HFFc6 (cell line): Measurements from ENCODE around the gene ZNF385D. TPM values are rescaled to one million over a fixed set of nuclear protein-coding genes. Genes with fewer than 3 reads are reported as not detected.
A peak's percentile ranks its signal among the peaks of the same experiment; 100 is the strongest.
"Not testable (repeated sequence)": the region's sequence is repeated elsewhere in the genome, so short reads cannot be mapped to it uniquely, and the experiment has no call there.

Experiments
- DNase-seq: peaks from one replicate; pipeline ENCODE4 v3.0.0-alpha.2; 2018
- H3K27ac Mint-ChIP-seq: 2 replicates; pipeline ENCODE4 v1.8.0; 2020; ENCODE audit warnings: mild to moderate bottlenecking, mixed read lengths
- H3K27me3 Mint-ChIP-seq: 2 replicates; pipeline ENCODE4 v1.8.0; 2021; ENCODE audit warnings: mild to moderate bottlenecking, moderate library complexity, mixed read lengths; ENCODE audit not compliant: insufficient read depth
- H3K36me3 Mint-ChIP-seq: 2 replicates; pipeline ENCODE4 v1.8.0; 2021; ENCODE audit warnings: low read depth, mixed read lengths
- H3K4me1 Mint-ChIP-seq: 2 replicates; pipeline ENCODE4 v1.8.0; 2020; ENCODE audit warnings: low read depth, mixed read lengths
- H3K4me3 Mint-ChIP-seq: 2 replicates; pipeline ENCODE4 v1.8.0; 2020; ENCODE audit warnings: mild to moderate bottlenecking, moderate library complexity, mixed read lengths
- H3K9me3 Mint-ChIP-seq: 2 replicates; pipeline ENCODE4 v1.8.0; 2020; ENCODE audit warnings: mild to moderate bottlenecking, mixed read lengths
- total RNA-seq, 6 experiments: library from RNA; stranded (reverse); fragmentation: NEBNext Ultra II Directional; extraction: Animal tissue kit (Norgen Biotek cat#: 25700); gene quantifications; 2 replicates in 1 of 6; 3 replicates in 5 of 6; pipeline ENCODE4 v1.2.3, GENCODE V29; 2021
- TF ChIP-seq, protein P1 (sequence below): fragments of 200-600 bp; sonication (generic); IDR thresholded peaks from 2 replicates; pipeline ENCODE4 v1.5.0; 2021; ENCODE audit warnings: antibody characterized with exemption, mild to moderate bottlenecking

The ZNF385D gene
- total RNA-seq, 6 experiments from 2014 or later = 3.0 to 4.8 (median 4.1) TPM

DNA sequence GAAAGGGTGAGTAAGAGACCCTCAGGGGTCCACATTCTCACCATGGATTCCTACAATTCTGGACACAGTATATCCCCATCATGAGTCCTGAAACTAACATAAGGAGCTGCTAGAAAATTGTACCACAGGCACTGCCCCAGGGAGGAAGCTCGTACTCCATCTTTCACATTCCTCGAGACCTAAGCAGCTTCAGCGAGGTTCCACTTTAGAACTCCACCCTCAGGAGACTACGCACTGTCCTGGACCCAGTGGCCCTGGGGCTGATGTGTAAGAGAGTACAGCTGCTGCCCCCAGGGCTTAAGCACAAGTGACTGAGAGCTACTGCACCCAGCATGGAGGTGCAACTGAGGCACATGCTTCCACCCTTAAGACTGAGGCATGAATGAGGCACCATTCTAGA, 352.5 kb downstream of the ZNF385D start:
- Mint-ChIP-seq H3K4me3 (no peak overlapping the region), H3K27ac (no peak overlapping the region), H3K4me1 (peaks cover 16% of the 10 kb centered on the region), H3K36me3 (peaks cover 5% of the 10 kb centered on the region), H3K9me3 (no peaks in the 10 kb centered on the region), H3K27me3 (no peaks in the 10 kb centered on the region)
- no peak for DNase-seq
- TF ChIP-seq, protein P1, sequence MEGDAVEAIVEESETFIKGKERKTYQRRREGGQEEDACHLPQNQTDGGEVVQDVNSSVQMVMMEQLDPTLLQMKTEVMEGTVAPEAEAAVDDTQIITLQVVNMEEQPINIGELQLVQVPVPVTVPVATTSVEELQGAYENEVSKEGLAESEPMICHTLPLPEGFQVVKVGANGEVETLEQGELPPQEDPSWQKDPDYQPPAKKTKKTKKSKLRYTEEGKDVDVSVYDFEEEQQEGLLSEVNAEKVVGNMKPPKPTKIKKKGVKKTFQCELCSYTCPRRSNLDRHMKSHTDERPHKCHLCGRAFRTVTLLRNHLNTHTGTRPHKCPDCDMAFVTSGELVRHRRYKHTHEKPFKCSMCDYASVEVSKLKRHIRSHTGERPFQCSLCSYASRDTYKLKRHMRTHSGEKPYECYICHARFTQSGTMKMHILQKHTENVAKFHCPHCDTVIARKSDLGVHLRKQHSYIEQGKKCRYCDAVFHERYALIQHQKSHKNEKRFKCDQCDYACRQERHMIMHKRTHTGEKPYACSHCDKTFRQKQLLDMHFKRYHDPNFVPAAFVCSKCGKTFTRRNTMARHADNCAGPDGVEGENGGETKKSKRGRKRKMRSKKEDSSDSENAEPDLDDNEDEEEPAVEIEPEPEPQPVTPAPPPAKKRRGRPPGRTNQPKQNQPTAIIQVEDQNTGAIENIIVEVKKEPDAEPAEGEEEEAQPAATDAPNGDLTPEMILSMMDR = no peak

DNA sequence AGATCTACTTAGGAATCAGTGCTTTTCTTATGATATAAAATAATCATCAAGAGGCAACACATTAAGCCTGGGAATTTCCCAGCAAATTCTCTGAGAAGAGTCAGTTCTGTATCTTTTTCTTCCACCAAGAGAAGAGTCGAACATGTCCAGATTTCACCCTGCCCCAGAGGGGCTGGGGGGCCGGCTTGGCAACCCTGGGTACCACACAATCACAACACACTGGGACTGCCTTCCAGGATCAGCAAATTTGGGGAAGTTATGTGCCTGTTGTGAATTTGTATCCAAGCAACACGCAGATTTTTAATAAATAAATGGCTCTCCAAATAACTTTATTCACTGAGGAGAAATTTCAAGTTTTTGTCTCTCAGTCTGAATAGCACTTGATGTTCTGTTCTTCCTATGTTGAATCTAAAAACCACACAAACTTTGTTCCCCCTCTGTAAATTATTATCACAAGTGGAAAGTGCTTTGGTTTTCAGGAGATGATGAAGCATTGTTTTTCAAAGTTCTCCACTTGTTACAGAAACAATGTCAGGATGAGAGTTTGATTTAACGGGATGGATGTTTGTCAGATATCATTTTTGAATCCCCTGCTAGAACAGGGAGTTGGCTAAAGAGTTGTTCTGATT, 357.2 kb downstream of the ZNF385D start:
- Mint-ChIP-seq H3K27me3 (no peaks in the 10 kb centered on the region), H3K27ac (peak overlapping the region; percentile 75), H3K36me3 (peaks cover 15% of the 10 kb centered on the region), H3K9me3 (peaks cover 3% of the 10 kb centered on the region; the same call in 1 of the 2 replicates), H3K4me3 (peak overlapping the region; percentile 2), H3K4me1 (peaks cover 58% of the 10 kb centered on the region)
- DNase-seq = no peak
- TF ChIP-seq, protein P1 = no peak

DNA sequence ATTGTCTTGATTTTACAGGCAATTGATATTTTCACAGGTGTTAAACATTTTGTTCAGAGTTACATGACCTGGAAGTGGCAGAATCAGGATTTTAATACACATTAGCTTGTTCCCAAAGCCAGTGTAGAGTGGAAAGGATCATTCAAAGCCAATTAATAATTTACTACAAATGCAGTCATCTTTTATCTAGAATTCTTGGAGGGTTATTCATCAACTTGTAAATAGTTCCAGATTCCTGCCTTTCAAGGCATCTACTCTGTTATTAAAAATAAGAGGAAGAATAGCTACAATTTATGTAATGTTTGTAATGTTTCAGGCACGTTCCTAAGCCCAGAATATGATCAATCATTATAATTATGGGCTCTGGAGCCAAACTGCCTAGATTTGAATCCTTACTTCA, 358.5 kb downstream of the ZNF385D start:
- TF ChIP-seq, protein P1 = no peak
- Mint-ChIP-seq H3K27me3 (no peaks in the 10 kb centered on the region), H3K27ac (peak overlapping the region; percentile 75), H3K36me3 (peaks cover 27% of the 10 kb centered on the region), H3K4me1 (peaks cover 67% of the 10 kb centered on the region), H3K9me3 (peaks cover 16% of the 10 kb centered on the region), H3K4me3 (peak overlapping the region; percentile 26; the same call in 1 of the 2 replicates)
- peak; percentile 50 for DNase-seq

DNA sequence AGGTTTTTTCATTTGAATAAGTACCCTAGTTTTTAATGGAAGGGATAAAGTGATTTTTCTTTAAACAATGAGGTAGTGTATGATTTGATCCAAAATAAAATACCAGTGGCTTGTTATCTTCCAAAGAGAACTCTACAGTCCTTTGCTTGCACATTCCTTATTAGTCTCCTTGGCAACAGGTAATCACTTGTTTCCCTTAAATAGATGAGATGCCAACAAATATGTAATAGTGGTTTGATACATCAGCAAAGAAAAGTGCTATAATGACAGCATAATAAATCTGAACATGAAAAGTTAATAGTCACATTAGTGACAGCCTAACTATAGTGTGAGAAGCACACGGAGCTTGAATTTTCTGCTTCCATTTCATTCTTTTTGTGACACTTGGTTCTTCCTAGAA, 360.2 kb downstream of the ZNF385D start:
- peak; percentile 70 for DNase-seq
- no peak overlapping the region for H3K4me3 Mint-ChIP-seq
- H3K27ac Mint-ChIP-seq = peak overlapping the region; percentile 89
- H3K9me3 Mint-ChIP-seq = peaks cover 28% of the 10 kb centered on the region
- H3K4me1 Mint-ChIP-seq = peaks cover 67% of the 10 kb centered on the region
- TF ChIP-seq, protein P1 = no peak
- peaks cover 38% of the 10 kb centered on the region for H3K36me3 Mint-ChIP-seq
- no peaks in the 10 kb centered on the region for H3K27me3 Mint-ChIP-seq

GRCh38 chr3:21390136-21390535, 360.9 kb downstream of the ZNF385D start:
- TF ChIP-seq, protein P1 = no peak
- DNase-seq = peak; percentile 98
- Mint-ChIP-seq H3K27ac (peak overlapping the region; percentile 99), H3K36me3 (peaks cover 46% of the 10 kb centered on the region), H3K4me3 (peak overlapping the region; percentile 62; the same call in 1 of the 2 replicates), H3K27me3 (no peaks in the 10 kb centered on the region), H3K4me1 (peaks cover 67% of the 10 kb centered on the region), H3K9me3 (peaks cover 29% of the 10 kb centered on the region)

GRCh38 chr3:21387142-21387826, 363.7 kb downstream of the ZNF385D start:
- peaks cover 40% of the 10 kb centered on the region for H3K4me1 Mint-ChIP-seq
- not testable (repeated sequence) for H3K27ac Mint-ChIP-seq, H3K4me3 Mint-ChIP-seq, H3K27me3 Mint-ChIP-seq, DNase-seq
- peaks cover 29% of the 10 kb centered on the region for H3K9me3 Mint-ChIP-seq
- H3K36me3 Mint-ChIP-seq = peaks cover 46% of the 10 kb centered on the region

- H3K4me3 Mint-ChIP-seq, H3K9me3 Mint-ChIP-seq, DNase-seq, H3K36me3 Mint-ChIP-seq, H3K27me3 Mint-ChIP-seq, H3K27ac Mint-ChIP-seq: not testable (repeated sequence)
- peaks cover 15% of the 10 kb centered on the region for H3K4me1 Mint-ChIP-seq
These were observed 373.0 kb downstream of the ZNF385D start for GRCh38 chr3:21378036-21378435.
